NCI-H524 (cell line): ENCODE data around the gene RBBP9.
"Not testable (repeated sequence)": the region's sequence is repeated elsewhere in the genome, so short reads cannot be mapped to it uniquely, and the experiment has no call there.

Experiments used
- DNase-seq, 2 experiments: peaks; one replicate each; lab custom pipeline; 2025; lab: John Stamatoyannopoulos, UW

The RBBP9 gene

GRCh38 chr20:18504479-18505060 is 7.5 kb upstream of the RBBP9 start:
- DNase-seq = peak; percentile 12 to 16

- DNase-seq = not testable (repeated sequence)
Measured at GRCh38 chr20:18501672-18502071, 4.6 kb upstream of the RBBP9 start.

GRCh38 chr20:18497603-18498002 is 578 bp upstream of the RBBP9 start:
- no peak for DNase-seq

GRCh38 chr20:18496042-18496441 is 983 bp downstream of the RBBP9 start:
- DNase-seq = peak in 1 of 2 experiments; percentile 15

GRCh38 chr20:18488301-18488700 is 8.7 kb downstream of the RBBP9 start:
- DNase-seq = no peak

- no peak for DNase-seq
Measured at GRCh38 chr20:18481596-18481995, 15.4 kb downstream of the RBBP9 start.

- DNase-seq = no peak
Measured at GRCh38 chr20:18477821-18478220, 19.2 kb downstream of the RBBP9 start.

- DNase-seq = no peak
Measured at GRCh38 chr20:18477218-18477617, 19.8 kb downstream of the RBBP9 start.

GRCh38 chr20:18466894-18467730 is 29.9 kb downstream of the RBBP9 start, which contains the start of the genes DZANK1 and POLR3F:
DZANK1 (minus strand) TSS chr20:18467030; CDS start chr20:18465358, 1,672 bp downstream.
POLR3F (plus strand) TSS chr20:18467390; CDS start chr20:18467507, 117 bp downstream.
- DNase-seq = peak; percentile 96 to 98

GRCh38 chr20:18466574-18466893 is 30.5 kb downstream of the RBBP9 start:
- peak; percentile 96 to 98 for DNase-seq

- DNase-seq = no peak
Measured at GRCh38 chr20:18465536-18466200, 31.4 kb downstream of the RBBP9 start.

- no peak for DNase-seq
Measured at GRCh38 chr20:18456600-18456999, 40.4 kb downstream of the RBBP9 start.

- peak; percentile 93 to 97 for DNase-seq
Measured at GRCh38 chr20:18443886-18444285, 53.1 kb downstream of the RBBP9 start.

- no peak for DNase-seq
Measured at GRCh38 chr20:18440403-18440802, 56.6 kb downstream of the RBBP9 start.

GRCh38 chr20:18436847-18437246 is 60.2 kb downstream of the RBBP9 start:
- DNase-seq = no peak
